Esophagus muscularis mucosa (tissue), 3 donors: ENCODE results near the gene L3MBTL4.

Experiments
- POLR2A ChIP-seq: fragments of 450-650 bp; IDR thresholded peaks from one replicate; pipeline ENCODE4 v1.6.1; 2017; ENCODE audit warnings: antibody characterized with exemption, moderate library complexity, mild to moderate bottlenecking, low read depth
- TF ChIP-seq, protein P1 (sequence below), 3 experiments: fragments of 200-600 bp in 2 of 3; fragments of 450-650 bp in 1 of 3; sonication (generic) in 2 of 3; IDR thresholded peaks; one replicate each; pipeline ENCODE4 v1.5.1; 2017 to 2019; ENCODE audit warnings: antibody characterized with exemption in 3 of 3, mild to moderate bottlenecking in 2 of 3, moderate library complexity in 1 of 3

DNA sequence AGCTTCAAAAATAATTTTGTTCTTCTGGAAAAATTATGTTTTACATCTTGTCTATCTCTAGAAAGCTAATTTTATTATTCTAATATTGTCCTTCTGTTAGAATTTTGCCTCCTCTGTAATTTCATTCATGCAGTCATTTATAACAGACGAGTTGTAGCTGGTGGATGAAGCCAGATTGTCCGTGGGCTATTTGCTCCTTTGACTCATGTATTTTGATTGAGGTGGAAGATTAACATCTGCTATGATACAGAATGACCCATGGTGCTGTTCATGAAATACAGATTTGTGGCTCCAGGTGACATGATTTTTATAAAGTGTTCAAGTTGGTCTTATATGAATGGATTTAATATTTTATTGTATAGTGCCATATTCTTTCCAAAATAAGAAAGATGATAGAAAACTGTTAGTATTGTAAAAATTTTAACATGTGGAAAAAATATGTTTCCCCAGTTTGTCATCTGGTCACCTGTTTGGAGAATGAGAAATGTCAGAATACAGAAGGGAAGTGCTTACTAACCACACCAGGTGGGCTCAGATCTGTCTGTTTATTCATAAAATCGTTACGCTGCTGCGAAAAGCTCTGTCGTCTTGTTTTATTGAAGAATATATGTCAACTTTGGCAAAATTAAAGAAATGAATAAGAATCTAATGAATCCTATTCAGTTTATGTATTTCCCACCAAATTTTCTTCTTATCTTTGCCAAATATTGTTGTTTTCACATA is 20.4 kb upstream of the L3MBTL4 start:
- TF ChIP-seq, protein P1, sequence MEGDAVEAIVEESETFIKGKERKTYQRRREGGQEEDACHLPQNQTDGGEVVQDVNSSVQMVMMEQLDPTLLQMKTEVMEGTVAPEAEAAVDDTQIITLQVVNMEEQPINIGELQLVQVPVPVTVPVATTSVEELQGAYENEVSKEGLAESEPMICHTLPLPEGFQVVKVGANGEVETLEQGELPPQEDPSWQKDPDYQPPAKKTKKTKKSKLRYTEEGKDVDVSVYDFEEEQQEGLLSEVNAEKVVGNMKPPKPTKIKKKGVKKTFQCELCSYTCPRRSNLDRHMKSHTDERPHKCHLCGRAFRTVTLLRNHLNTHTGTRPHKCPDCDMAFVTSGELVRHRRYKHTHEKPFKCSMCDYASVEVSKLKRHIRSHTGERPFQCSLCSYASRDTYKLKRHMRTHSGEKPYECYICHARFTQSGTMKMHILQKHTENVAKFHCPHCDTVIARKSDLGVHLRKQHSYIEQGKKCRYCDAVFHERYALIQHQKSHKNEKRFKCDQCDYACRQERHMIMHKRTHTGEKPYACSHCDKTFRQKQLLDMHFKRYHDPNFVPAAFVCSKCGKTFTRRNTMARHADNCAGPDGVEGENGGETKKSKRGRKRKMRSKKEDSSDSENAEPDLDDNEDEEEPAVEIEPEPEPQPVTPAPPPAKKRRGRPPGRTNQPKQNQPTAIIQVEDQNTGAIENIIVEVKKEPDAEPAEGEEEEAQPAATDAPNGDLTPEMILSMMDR (IDR thresholded peaks at IDR 0.05): no peak
- no peak for TF ChIP-seq POLR2A
